Activated CD8-positive, alpha-beta T cell treated with anti-CD3 and anti-CD28 coated beads for 36 hours (primary cell): ENCODE data around the gene PDE3B. TPM values are rescaled to one million over a fixed set of nuclear protein-coding genes. Genes with fewer than 3 reads are reported as not detected.

Source experiments
- ATAC-seq: fragments of 200-7000 bp; cut with Tn5 transposase; one replicate; pipeline ENCODE4 v1.10.0; 2021; ENCODE audit warnings: mild to moderate bottlenecking, moderate library complexity
- CTCF ChIA-PET: fragments of 350-600 bp; sonication (Branson Sonifier 250); formaldehyde crosslinking; loops from one replicate; lab custom pipeline; 2021; ENCODE audit warnings: antibody characterized with exemption; lab: Charles Lee
- POLR2A ChIA-PET: fragments of 350-600 bp; sonication (Branson Sonifier 250); formaldehyde crosslinking; loops from one replicate; lab custom pipeline; 2021; ENCODE audit warnings: antibody characterized with exemption; lab: Charles Lee
- DNase-seq: peaks from one replicate; pipeline ENCODE4 v3.0.0-alpha.2; 2020
- H3K27ac Mint-ChIP-seq: one replicate; pipeline ENCODE4 v1.8.0; 2021; ENCODE audit warnings: mild to moderate bottlenecking, mixed read lengths
- H3K27me3 Mint-ChIP-seq: one replicate; pipeline ENCODE4 v1.8.0; 2021; ENCODE audit warnings: mixed read lengths
- H3K36me3 Mint-ChIP-seq: one replicate; pipeline ENCODE4 v1.8.0; 2021; ENCODE audit warnings: low read depth, mixed read lengths
- H3K4me1 Mint-ChIP-seq: one replicate; pipeline ENCODE4 v1.8.0; 2021; ENCODE audit warnings: low read depth, mixed read lengths
- H3K4me3 Mint-ChIP-seq: one replicate; pipeline ENCODE4 v1.8.0; 2021; ENCODE audit warnings: mild to moderate bottlenecking, moderate library complexity, mixed read lengths
- H3K9me3 Mint-ChIP-seq: one replicate; pipeline ENCODE4 v1.8.0; 2021; ENCODE audit warnings: mixed read lengths
- CTCF ChIP-seq: fragments of 200-600 bp; IDR thresholded peaks from one replicate; pipeline ENCODE4 v1.8.0; 2022; ENCODE audit warnings: antibody characterized with exemption, mild to moderate bottlenecking
- intact Hi-C: fragments of 100-400 bp; cut with micrococcal nuclease; formaldehyde crosslinking; loops from one replicate; pipeline ENCODE4 v1.10.0; 2022
- total RNA-seq, 2 experiments: library from RNA; stranded (reverse); gene quantifications; one replicate each; pipeline ENCODE4 v1.2.3, GENCODE V29; 2021

PDE3B gene
- total RNA-seq, 2 experiments from 2014 or later, result 42.3 to 43.1 TPM

- ChIA-PET CTCF (interaction anchor here (0.9 to 5.1 kb wide), 7 partner anchors 68 to 260 kb away, joined by 3 to 55 read pairs (median 6); partner anchors contain the start of gene CYP2R1), POLR2A (interaction anchor here (0.6 to 3.7 kb wide), 15 partner anchors 7 to 259 kb away, joined by 3 to 64 read pairs (median 4); partner anchors contain the start of genes CYP2R1 and PSMA1)
- Mint-ChIP-seq H3K4me3 (peak overlapping the region; percentile 79), H3K4me1 (peaks cover 48% of the 10 kb centered on the region), H3K27me3 (no peaks in the 10 kb centered on the region), H3K9me3 (no peaks in the 10 kb centered on the region), H3K27ac (peak overlapping the region; percentile 89), H3K36me3 (peaks cover 67% of the 10 kb centered on the region)
- no peak for TF ChIP-seq CTCF
- DNase-seq (peak; percentile 57), ATAC-seq (no peak)
- intact Hi-C loops, result no loop called here
These were observed 2.6 kb downstream of the PDE3B start for GRCh38 chr11:14645985-14646900.

GRCh38 chr11:14650064-14650463, 6.5 kb downstream of the PDE3B start:
- CTCF ChIA-PET, result interaction anchor here (1.3 kb wide), 1 partner anchor 10 kb away, joined by 3 read pairs; no protein-coding TSS in a partner anchor

GRCh38 chr11:14653090-14653489, 9.5 kb downstream of the PDE3B start:
- H3K4me1 Mint-ChIP-seq, result peaks cover 79% of the 10 kb centered on the region
- peaks cover 3% of the 10 kb centered on the region for H3K9me3 Mint-ChIP-seq
- intact Hi-C loops, result no loop called here
- H3K36me3 Mint-ChIP-seq, result peaks cover 80% of the 10 kb centered on the region
- no peaks in the 10 kb centered on the region for H3K27me3 Mint-ChIP-seq
- H3K4me3 Mint-ChIP-seq, result no peak overlapping the region
- H3K27ac Mint-ChIP-seq, result no peak overlapping the region
- TF ChIP-seq CTCF, result no peak
- ChIA-PET CTCF (interaction anchor here (0.9 to 1.3 kb wide), 3 partner anchors 9 to 103 kb away, joined by 3 to 5 read pairs (median 3); partner anchors contain the start of gene PDE3B), POLR2A (interaction anchor here (0.6 to 2.3 kb wide), 7 partner anchors 8 to 115 kb away, joined by 3 to 12 read pairs (median 3); partner anchors contain the start of gene PDE3B)
- DNase-seq (no peak), ATAC-seq (no peak)

More at GRCh38 chr11:14650064-14650463, 6.5 kb downstream of the PDE3B start:
- Mint-ChIP-seq H3K27me3 (no peaks in the 10 kb centered on the region), H3K9me3 (no peaks in the 10 kb centered on the region), H3K4me3 (peak overlapping the region; percentile 9), H3K36me3 (peaks cover 75% of the 10 kb centered on the region), H3K27ac (no peak overlapping the region), H3K4me1 (peaks cover 63% of the 10 kb centered on the region)
- ATAC-seq, result no peak
- no peak for TF ChIP-seq CTCF
- intact Hi-C loops, result no loop called here
- no peak for DNase-seq
- POLR2A ChIA-PET, result interaction anchor here (0.8 to 1.2 kb wide), 3 partner anchors 71 to 148 kb away, joined by 3 read pairs; partner anchors contain the start of gene PSMA1

GRCh38 chr11:14655435-14655834, 11.8 kb downstream of the PDE3B start:
- peaks cover 82% of the 10 kb centered on the region for H3K36me3 Mint-ChIP-seq

More at GRCh38 chr11:14655435-14655834, 11.8 kb downstream of the PDE3B start:
- intact Hi-C loops, result no loop called here
- ChIA-PET CTCF (interaction anchor here (1.2 kb wide), 1 partner anchor 253 kb away, joined by 3 read pairs; no protein-coding TSS in a partner anchor), POLR2A (interaction anchor here (1.2 kb wide), 1 partner anchor 135 kb away, joined by 4 read pairs; the partner anchor contains the start of gene PSMA1)
- Mint-ChIP-seq H3K4me1 (peaks cover 65% of the 10 kb centered on the region), H3K27ac (no peak overlapping the region), H3K9me3 (peaks cover 3% of the 10 kb centered on the region), H3K4me3 (no peak overlapping the region), H3K27me3 (no peaks in the 10 kb centered on the region)
- ATAC-seq (no peak), DNase-seq (no peak)
- no peak for TF ChIP-seq CTCF
